HG03457 (cell line): ENCODE data around the gene TOP2B.

ENCODE experiments used
- ATAC-seq: cut with Tn5 transposase; IDR thresholded peaks from one replicate; pipeline ENCODE4 v1.9.1; 2021; ENCODE audit warnings: moderate number of reproducible peaks; ENCODE audit not compliant: unreplicated experiment

Gene TOP2B

DNA sequence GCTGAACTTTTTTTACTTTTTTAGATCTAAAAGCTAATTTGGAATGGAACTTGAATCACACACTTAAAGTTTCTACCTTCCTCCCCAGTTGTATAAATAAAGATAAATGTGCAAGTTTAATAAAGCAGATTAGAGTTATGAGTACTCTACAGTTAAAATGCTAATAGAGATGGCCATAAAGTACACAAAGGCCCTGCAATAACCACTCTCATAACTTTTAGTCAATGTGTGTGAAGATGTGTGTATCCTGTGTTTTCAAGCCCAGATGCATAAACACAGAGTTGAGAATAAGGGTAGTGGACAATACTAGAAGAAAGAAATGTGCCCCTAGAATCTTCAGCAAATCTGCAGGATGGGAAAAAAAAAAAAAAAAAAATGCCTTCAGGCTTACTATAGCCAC lies 45.3 kb downstream of the TOP2B start:
- no peak for ATAC-seq

DNA sequence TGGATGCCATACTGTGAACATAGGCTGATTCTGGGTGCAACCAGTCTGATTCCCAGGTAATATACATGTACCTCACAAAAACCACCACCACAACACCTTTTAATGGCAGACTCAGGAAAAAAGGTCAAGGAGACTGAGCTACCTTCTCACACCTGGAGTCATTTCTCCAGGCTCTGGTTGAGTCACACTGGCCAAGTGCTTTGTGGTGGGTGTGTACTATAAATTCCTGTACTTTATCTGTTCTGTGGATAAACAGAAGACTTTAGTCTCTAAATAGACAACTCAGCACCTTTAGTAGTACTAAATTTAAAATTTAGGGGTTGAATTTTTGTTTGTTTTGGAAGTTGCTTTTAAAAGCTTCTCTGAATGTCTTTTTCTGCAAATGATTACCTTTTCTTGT lies 46.7 kb downstream of the TOP2B start:
- ATAC-seq: no peak

DNA sequence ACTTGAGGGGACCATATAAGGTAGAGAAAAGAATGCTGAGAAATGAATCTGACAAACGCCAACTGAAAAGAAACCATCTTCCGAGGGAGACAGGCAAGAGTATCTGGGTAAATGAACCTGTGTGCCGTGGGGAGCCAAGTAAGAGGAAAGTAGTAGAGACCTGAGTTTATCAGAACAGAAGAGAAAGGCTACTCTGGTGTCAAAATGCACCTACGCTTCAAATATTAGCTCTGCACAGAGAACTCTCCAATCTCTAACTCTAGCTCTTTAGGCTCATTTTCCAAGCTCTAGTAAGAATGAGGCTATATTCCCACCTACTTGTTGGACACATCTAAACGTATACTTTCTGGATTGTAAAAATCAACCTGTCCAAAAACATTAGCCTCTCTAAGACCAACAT lies 53.5 kb downstream of the TOP2B start:
- ATAC-seq: no peak

DNA sequence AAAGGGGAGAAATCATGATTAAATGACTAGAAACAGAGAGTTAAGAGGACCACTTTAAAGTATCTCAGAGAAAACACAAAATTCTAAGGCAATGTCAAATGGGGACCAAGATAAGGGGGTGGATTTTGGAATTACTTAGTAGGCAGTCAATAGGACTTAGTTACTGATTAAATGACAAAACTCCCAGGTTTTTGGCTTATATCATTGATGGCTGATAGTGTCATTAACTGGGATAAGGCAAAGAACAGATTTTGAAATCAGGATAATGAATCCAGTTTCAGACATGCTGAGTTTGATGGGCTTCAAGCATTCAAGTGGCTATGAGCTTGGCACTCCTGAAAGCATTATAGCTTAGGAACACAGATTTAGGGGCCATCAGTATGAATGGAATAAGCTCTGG lies 53.9 kb downstream of the TOP2B start:
- ATAC-seq: no peak

DNA sequence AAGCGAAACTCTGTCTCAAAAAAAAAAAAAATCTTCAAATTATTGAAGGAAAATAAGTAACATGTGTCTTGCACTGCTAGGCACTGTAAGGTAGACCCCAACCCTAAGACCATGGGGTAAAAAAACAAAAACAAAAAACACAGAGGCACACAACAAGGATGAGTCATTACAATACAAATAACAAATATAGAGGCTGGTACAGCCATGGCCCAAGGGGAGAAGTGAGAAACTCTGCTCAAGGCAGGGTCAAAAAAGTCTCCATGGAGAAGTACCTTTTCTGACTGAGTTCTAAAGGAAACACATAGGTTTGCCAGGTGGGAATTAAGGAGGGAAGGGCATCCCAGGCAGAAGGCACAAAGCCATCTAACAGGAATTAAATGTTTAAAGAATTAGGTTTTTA lies 54.5 kb downstream of the TOP2B start:
- no peak for ATAC-seq

DNA sequence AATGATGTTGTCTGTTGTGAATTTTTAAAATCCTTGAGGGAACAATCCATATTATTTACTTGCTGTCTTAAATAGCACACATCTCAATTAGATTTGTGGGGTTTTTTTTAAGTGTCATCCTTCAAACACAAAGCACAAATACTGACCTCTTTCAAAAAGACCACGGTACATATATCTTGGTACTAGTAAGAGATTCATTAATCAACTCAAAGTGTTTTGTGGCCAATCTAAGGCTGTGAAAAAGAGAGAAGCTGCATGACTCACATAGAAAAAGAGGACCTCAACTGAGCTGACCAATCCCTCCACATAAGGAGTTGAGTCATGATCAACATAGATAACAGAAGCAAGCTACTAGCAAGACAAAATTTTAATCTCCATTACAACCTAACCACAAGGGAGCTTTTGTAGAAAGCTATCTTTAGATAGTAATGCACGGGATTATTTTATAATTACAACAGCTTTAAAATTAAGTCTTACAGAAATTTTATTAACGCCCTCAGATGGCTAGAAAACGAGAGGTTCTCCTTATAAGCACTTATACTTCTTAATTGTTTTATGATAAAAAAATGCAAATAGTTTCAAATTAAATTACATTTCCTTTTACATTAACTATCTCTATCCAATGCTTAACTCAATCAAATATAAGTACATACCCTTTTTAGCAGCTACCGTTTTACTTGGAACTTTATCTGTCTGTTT lies 60.5 kb downstream of the TOP2B start:
- ATAC-seq: no peak

DNA sequence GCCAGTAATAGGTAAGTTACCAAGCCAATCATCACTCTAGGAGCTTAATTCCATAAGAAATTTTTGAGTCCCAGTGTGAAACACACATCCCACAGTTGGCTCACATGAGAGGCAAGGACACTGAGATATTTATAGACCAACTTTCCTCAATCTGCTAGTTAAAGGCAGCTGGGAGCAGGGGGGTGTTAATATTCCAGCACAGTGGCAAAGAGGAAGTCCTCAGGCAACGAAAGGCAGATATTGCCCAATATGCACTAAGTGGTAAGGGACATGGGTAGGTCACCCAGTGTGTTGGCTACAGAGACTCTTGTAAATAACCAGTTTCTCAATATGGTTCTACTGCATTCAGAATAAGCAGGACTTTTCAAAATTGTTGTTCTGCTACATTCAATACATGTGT lies 61.0 kb downstream of the TOP2B start:
- ATAC-seq: no peak

DNA sequence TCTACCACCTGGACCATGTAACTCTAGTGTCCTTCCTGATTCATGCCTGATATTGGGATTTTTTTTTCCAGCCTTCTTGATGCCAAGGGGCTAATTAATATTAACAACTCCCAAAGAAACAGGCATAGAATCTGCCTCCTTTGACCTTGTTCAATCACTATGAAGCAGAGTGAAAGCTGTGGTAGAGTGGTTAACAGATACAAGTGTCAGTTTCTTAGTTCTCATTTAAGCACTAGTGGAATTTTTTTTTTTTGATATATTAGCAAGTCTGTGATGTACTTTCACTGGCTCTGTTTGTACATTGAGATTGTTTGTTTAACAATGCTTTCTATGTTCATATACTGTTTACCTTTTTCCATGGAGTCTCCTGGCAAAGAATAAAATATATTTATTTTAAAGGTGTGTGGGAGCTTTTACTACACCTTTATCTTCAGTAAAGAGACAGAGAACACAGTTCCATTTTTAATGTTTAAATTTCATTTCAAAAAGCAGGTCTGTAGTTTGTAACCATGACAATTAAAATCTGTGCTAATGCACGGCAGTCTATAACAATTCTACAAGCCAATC lies 67.1 kb downstream of the TOP2B start:
- no peak for ATAC-seq

DNA sequence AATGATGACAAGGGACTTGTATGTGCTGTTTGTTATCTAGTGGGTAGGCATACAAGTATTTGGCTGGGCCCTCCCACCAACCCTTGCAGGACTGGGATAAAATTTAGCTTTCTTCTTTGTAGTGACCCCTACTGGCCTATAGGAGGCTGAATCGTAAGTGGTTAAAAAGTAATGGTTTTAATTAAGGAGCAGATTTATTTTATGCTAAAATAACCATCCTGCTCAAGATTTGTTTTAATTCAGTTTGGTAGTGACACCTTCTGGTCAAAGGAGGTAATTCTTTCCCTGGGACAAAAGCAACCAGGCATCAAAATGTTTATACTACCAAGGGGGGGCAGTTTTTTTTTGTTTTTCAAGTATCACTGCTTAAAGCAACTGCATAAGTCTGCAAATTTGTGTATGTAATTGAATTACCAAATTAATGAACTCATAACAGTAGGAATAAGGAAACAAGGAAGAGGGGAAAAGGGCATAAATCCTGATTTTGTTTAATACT lies 70.7 kb downstream of the TOP2B start:
- peak; percentile 45 for ATAC-seq

DNA sequence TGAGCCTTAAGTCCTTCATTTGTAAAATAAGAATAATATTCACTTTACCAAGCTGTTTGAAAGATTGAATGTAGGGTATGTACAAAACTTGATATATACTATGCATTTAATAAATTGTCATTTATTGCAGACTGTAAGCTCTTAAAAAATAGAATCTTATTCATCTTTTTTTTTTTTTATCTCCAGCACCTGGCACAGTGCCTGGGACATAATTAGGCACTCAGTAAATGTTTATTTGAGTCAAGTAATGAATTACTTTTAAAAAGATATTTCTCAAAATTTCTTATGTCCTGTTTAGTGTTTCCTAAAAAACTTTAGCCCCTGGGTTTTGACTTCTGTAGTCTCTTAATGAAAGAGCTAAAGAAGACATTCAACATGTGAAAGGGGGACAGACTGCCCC lies 71.7 kb downstream of the TOP2B start:
- ATAC-seq: no peak

DNA sequence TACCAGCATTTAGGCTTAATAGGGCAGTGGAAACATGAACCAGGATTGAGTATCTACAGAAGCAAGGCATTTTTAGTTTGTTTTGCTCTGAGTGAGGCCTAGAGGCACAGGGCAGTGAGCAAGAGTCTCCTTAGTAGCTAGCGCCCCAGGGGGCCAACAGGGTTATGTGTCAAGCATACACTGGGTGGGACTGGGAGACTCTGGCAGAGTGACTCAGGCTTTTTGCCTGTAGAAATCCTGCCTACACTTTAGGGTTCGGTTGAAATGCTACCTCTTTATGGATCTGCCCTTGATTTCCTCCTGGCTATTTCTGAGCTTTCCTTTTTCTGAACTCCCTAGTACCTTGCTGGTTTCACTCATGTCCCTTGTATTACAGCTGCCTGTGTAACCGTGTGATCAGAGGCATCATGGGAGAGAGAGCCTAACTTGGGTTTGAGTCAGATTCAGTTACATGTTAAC lies 72.2 kb downstream of the TOP2B start:
- ATAC-seq: no peak

DNA sequence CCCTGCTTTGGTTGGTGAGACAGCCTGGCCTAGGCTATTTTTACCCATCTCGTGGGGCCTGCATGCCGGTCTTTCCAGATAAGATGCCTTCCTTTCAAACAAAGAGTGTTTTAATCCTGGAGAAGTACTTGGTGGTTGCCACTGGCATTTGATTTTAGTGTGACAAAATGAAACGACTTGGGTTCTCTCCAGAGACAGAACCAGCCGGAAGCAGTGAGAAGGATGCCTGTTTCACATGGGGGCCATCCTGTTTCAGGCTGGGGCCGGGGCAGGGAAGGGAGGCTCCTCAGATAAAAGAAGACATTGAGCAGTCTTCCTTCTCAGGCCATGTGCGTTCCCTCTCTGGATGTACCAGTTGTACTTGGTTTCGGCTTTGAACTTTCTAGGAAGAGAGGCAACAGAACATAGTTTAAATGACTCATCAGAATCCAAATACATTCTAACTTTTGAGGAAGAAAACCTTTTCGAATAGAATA lies 74.9 kb downstream of the TOP2B start:
- ATAC-seq: no peak

DNA sequence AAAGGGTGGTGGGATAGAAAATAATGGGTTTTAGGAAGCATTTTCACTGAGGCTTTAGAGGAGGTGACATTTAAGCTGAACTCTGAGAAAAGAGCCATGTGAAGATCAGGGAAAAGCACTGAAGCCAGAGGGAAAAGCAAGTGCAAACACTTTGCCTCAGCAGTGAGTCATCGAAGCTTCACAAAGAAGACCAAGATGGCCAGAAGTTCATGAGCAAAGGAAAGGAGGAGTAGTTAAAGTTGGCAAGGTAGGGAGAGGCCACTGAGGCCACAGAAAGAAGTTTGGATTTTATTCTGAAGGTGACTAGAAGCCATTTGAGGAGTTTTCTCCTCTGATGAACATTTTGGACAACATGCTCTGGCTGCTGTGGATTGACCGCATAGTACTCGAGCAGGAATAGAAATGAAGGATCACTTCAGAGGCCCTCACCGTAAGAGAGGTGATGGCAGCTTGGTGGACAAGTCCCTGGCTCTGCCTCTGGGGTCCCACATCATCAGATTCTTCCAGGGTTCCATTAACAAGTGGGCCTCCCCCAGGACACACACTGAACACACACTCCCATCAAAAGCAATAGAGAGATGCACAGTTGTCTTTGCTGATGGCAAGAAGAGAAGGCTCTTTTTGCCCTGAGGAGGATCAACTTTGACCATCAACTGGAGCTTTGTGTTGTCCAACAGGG lies 75.5 kb downstream of the TOP2B start:
- ATAC-seq: no peak

DNA sequence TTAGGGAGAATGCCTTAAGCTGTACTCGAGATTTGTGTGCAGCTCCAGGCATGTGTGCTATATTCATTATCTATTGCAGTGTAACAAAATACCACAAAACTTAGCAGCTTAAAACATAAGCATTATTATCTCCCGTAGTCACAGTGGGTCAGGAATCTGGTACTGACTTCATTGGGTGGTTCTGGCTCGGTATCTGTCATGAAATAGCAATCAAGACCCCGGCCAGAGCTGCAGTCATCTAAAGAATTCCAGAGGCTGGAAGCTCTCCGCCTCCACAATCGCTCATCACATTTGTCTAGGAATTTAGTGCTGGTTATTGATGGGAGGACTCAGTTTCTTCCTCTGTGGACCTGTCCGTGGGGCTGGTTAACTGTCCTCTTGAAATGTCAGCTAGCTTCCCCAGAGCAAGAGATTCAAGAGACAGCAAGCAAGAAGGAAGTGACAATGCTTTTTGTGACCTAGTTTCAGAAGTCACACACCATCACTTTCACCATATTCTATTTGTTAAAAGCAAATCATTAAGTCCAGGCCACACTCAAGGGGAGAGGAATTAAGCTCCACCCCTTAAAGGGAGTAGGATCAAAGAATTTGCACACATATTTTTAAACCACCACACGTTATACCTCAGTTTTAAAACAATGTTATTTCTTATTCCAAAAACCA lies 76.1 kb downstream of the TOP2B start:
- no peak for ATAC-seq

DNA sequence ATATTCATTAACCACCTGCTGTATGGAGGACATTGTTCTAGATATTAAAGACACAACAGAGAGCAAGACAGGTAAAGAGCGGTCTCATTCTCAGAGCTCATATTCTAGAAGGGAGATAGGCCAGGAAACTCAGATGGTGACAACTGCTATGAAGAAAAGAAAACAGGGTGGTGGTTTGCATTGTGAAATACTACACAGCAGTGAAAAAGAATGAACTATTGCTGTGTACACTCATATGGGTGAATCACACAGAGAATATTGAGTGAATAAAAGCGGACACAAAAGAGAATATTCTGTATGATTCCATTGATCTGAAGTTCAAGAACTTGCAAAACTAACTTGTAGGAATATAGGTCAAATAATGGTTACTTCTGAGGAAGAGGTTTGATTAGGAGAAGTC lies 76.7 kb downstream of the TOP2B start:
- ATAC-seq: no peak

DNA sequence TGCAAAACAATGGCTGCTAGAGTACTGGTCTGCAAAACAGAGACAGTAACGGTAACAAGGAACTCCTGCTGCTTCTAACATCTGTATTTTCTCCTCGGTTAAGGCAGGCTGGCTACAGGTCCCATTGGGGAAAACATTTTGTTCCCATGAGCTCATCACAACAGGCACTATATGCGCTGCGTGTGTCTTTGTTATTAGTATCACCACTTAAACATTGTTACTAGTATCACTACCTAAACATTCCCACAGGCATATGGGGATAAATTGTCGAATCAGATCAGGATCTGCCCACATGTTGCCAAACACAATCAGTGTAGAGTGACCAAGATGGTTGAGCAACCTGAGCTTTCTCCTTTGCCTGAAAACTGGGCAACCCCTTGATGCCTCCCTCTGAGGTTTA lies 77.2 kb downstream of the TOP2B start:
- ATAC-seq: no peak

DNA sequence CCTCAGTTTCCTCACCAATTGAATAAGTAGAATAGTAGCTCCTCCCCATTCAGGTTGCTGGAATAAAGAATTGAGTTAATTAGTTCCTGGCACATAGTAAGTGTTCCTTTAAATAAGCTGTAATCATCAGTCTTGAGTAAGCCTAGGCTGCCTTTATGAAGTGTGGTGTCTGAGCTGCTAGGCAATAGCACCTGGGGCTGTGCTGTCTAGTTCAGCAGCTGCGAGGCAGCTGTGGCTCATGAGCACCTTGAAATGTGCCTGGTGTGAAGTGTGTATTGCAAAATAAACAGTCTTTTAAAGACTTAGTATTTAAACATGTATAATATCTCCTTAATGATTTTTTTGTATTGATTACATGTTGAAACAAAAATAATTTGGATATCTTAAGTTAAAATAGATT lies 77.6 kb downstream of the TOP2B start:
- no peak for ATAC-seq

DNA sequence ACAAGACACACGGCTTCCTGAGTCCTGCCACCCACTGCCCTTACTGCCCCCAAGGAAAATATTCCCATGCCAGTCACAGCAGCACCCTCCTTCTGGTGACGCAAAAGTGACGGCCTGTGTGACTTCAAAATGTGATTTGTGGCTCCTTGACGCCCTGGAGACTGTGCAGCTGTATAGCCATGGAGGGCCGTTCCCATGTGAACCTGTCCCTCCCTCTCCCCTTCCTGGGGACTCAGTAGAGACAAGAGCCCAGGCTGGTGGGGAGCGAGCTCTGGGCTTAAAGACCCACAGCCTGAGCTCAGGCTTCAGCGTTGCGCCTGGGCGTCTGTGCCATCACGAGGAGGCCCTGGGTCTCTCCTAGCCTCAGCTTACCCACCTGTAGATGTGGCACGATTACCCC lies 78.2 kb downstream of the TOP2B start:
- ATAC-seq: no peak

DNA sequence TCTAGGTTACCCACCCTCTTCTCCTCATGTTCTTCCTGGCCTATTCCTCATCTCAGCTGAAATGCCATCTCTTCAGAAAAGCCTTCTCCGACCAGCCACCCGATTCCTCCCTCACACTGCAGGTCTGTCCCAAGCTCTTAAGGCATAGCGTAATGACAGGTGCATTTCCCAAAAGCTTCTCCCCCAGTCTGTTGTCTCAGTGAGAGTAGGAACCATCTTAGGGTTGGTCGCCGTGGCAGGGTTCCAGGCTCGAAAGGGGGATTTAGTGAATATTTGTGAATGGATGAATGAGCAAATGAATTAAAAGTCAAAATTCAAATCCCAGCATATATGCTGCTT lies 78.6 kb downstream of the TOP2B start:
- no peak for ATAC-seq

DNA sequence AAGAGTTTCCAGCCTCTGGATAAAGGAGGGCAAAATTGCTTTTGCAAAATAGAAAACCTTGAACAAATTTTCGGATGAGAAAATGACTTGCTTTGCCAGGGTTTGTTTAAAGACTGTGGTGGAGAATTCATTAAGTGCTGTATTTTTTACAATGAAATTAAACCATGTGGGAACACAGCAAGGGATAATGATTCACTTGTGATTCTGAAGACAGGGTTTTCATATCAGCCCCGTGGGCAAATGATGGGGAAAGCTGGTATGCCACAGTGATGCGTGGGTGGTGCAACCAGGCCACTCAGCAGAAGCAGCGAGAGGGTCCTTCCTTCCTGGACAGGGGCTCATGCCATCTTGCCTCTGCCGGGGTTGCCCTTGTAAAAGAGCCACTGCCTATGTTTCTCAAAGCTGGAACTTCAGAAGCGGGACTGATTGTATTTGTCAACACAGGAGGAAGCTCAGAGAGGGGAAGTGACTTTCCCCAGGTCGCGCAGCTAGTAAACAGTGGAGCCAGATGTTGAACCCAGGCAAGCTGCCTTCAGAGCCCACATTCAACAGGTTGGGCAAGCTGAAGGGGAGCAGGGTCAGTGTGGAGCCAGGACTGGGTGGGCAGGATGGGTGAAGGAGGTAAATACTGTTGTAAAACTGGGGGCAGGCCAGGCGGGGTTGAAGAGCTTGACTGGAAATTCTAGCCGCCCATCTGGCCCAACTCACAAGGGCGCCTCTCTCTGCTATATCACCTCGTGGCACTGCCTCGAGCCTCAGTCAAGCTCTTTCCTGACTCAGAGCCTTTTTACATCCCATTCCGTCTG lies 79.1 kb downstream of the TOP2B start:
- no peak for ATAC-seq
